IPS-18c (cell line): Measurements from ENCODE around the gene GPS1.

ENCODE experiments used
- H3K4me3 ChIP-seq: 2 replicates; pipeline ENCODE4 v1.7.0; 2013; ENCODE audit warnings: low read depth, mild to moderate bottlenecking, low read length, moderate library complexity; ENCODE audit not compliant: insufficient read depth
- H3K9me3 ChIP-seq: one replicate; pipeline ENCODE4 v1.6.1; 2013; ENCODE audit warnings: mild to moderate bottlenecking, low read length, moderate library complexity; ENCODE audit not compliant: control insufficient read depth, insufficient read depth

GPS1 gene

GRCh38 chr17:82077617-82078358, 26.1 kb downstream of the GPS1 start:
- no peaks in the 10 kb centered on the region for H3K9me3 ChIP-seq
- no peak overlapping the region for H3K4me3 ChIP-seq

DNA sequence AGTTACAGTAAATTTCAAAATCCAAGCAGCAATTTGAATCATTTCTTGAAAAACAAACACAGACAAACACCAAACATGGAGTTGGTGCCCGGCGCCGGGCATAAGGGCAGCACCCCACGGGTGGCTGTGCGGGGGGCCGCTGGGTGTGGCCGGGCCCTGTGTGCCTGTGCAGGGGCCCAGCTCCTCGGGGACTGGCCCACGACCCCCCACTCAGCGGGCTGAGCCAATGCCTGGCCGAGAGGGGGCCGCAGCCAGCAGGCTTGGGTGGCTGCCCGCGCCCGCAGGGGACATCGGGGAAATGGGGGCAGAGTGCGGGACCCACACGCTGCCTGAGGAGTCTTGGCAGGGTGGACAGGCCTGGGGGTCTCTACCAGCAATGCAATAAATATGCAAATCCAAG, 26.7 kb downstream of the GPS1 start:
- no peak overlapping the region for H3K4me3 ChIP-seq
- H3K9me3 ChIP-seq = no peaks in the 10 kb centered on the region

GRCh38 chr17:82079001-82079677, 27.4 kb downstream of the GPS1 start:
- Histone ChIP-seq H3K4me3 (no peak overlapping the region), H3K9me3 (no peaks in the 10 kb centered on the region)

GRCh38 chr17:82080048-82080788, 28.5 kb downstream of the GPS1 start:
- H3K9me3 ChIP-seq = no peaks in the 10 kb centered on the region

GRCh38 chr17:82080789-82081464, 29.2 kb downstream of the GPS1 start:
- H3K4me3 ChIP-seq = no peak overlapping the region
- no peaks in the 10 kb centered on the region for H3K9me3 ChIP-seq

More at GRCh38 chr17:82080048-82080788, 28.5 kb downstream of the GPS1 start:
- no peak overlapping the region for H3K4me3 ChIP-seq

DNA sequence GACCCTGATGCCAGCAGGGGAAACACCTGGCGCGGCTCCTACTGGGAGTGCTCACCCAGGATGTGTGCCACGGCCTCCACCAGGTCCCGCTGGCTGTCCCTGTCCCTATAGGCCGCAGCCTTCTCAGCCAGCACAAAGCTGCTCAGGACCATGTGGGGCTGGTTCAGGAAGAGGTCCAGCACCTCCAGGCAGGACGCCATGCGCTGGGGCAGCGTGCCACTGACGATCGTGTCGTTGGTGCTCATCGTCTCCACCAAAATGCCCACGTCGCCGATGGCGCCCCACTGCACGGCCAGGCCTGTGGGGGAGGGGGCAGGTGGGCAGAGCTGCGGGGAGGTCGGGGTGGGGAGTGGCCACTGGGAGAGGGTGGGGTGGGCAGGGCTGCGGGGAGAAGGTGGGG, 29.8 kb downstream of the GPS1 start:
- no peaks in the 10 kb centered on the region for H3K9me3 ChIP-seq
- H3K4me3 ChIP-seq = no peak overlapping the region

- Histone ChIP-seq H3K9me3 (no peaks in the 10 kb centered on the region), H3K4me3 (no peak overlapping the region)
Observed at GRCh38 chr17:82081966-82082365, 30.3 kb downstream of the GPS1 start.

DNA sequence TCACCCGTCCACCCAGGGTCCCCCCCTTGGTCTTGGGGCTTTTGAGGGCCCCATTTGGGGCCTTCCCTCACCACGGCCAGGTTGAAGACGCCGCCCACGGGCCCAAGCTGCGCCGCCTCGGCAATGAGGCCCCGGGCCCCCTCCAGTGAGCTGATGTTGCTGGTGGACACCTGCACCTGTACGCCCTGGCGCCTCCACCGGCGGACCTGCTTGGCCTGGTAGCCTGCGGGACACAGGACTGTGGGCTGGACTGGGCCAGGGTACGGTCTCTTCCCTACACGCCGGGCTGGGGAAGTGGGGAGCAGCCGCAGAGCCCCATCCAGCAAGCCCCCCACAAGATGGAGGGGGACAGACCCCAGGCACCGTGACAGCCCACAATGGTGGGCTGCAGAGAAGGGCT, 30.8 kb downstream of the GPS1 start:
- no peaks in the 10 kb centered on the region for H3K9me3 ChIP-seq
- H3K4me3 ChIP-seq = no peak overlapping the region; the same call in 1 of the 2 replicates

GRCh38 chr17:82083009-82083408, 31.3 kb downstream of the GPS1 start:
- no peaks in the 10 kb centered on the region for H3K9me3 ChIP-seq
- H3K4me3 ChIP-seq = no peak overlapping the region

GRCh38 chr17:82083533-82084359, 32.0 kb downstream of the GPS1 start:
- no peak overlapping the region for H3K4me3 ChIP-seq

GRCh38 chr17:82084373-82085030, 32.8 kb downstream of the GPS1 start:
- H3K9me3 ChIP-seq = no peaks in the 10 kb centered on the region
- H3K4me3 ChIP-seq = no peak overlapping the region

More at GRCh38 chr17:82083533-82084359, 32.0 kb downstream of the GPS1 start:
- H3K9me3 ChIP-seq = no peaks in the 10 kb centered on the region

- Histone ChIP-seq H3K9me3 (no peaks in the 10 kb centered on the region), H3K4me3 (no peak overlapping the region)
Observed at GRCh38 chr17:82085031-82085861, 33.5 kb downstream of the GPS1 start.

DNA sequence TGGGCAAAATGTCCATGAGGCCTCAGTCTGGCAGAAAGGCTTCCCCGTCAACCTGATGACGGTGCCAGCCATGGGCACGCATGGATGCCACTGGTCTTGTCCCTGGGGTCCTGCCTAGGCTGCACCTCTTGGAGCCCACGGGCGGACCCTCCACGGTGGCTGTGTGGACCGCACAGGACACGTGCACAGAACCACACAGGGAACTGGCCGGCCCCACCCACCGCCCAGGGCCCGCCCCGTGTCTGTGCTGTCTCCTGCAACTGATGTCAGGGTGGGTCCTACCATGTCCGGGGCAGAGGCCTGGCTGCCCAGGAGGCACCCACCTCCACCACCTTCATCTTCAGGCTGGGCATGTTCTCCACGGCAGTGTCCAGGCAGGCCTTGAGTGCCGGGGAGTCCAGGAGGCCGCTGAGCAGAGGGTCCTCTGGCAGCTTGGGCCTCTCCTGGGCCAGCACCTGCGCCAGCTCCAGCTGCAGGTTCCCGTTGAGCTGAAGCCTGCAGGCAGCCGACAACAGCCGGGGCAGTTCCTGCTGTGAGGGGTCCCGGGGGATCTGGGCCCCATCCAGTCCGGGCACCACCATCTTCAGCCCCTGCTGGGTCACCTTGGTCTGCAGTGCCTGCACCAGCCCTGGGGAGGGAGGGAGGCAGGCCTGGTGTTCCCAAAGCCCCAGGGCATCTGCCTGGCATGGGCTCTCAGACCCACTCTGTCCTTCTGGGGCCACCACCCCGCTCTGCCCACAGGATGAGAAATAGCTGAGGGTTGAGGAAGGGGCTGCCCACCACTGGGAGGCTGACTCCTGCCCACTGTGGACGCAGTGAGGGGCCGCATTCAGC, 34.5 kb downstream of the GPS1 start:
- Histone ChIP-seq H3K9me3 (no peaks in the 10 kb centered on the region), H3K4me3 (no peak overlapping the region)

DNA sequence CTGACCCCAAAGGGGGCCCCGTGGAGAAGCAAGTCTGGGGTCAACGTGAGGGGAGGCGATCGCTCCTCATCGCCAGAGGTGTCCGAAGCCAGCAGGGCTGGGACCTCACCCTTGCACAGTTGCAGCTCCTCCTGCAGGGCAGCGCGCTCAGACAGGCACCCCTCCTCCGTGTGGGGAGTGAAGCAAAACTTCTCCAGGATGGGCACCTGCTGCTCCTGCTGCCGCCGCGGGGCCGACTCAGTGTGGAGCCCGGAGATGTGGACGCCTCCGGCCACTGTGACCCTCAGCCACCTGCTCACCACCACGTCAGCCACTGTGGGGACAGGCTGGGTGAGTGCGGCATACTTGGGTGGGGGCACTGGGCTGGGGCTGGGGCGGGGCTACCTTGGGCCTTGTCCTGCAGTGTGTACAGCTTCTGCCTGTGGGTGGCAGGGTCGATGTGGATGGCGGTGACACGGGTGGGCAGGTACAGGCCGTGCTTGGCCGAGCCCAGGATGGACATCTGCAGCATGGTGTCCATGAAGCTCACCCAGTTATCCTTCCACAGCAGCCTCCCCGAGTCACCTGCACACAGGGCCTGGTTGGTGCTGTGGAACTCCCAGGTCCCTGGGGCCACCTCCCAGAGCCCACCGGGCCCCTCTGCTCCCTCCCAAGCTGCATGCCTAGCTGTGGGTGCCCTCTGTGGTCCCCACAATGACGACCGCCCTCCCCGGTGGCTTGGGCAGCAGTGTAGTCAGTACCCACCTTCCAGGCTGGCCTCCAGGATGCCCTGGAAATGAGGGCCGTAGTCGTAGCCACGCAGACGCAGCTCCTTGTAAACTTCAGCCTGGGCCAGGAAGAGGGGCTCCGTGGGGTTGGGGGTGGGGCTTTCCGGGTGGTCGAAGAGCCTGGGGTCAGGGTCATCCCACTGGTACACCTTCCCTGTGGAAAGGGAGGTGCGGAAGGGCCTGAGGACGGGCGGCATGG, 35.5 kb downstream of the GPS1 start:
- Histone ChIP-seq H3K9me3 (no peaks in the 10 kb centered on the region), H3K4me3 (no peak overlapping the region)
